Kidney glomerular epithelial cell (primary cell): ENCODE data around the gene ALKBH8.
"Not testable (repeated sequence)": the region's sequence is repeated elsewhere in the genome, so short reads cannot be mapped to it uniquely, and the experiment has no call there.

Source experiments
- DNase-seq: peaks from one replicate; lab custom pipeline; 2025; lab: John Stamatoyannopoulos, UW

The ALKBH8 gene

DNA sequence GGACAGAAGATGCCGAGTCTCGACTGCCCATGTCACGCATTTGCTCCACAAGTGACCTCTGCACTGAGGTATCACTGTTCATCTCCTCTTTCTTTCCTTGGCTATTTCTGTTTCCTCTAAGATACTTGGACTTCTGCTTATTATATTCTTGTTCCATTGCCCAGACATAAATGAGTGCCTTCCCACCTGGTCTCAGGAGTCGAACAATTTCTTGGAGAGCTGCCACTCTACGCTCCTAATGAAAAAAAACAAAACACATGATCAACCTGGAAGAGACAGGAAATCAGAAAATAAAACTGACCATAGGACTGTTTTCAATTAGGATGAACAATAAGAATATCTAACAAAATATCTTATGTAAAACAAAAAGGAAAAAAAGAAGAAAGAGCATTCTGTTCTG is 60.6 kb downstream of the ALKBH8 start:
- no peak for DNase-seq

DNA sequence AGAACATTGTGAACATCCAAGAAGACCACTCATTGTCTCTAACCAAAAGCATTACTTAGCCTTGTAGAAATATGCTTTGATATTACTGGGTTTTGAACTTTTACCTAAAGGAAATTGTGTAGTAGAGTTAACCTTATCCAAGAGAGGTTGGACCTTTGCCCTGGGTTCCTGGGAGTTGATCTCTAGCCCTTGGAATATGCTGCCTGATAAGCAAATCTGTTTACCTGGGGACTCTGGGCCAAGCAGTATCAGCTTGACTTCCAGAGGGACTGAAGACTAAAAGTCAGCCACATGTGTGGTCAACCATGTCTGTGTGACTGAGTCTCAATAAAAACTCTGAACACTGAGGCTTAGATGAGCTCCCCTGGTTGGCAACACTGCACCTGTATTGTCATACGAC is 63.8 kb downstream of the ALKBH8 start:
- DNase-seq = no peak

DNA sequence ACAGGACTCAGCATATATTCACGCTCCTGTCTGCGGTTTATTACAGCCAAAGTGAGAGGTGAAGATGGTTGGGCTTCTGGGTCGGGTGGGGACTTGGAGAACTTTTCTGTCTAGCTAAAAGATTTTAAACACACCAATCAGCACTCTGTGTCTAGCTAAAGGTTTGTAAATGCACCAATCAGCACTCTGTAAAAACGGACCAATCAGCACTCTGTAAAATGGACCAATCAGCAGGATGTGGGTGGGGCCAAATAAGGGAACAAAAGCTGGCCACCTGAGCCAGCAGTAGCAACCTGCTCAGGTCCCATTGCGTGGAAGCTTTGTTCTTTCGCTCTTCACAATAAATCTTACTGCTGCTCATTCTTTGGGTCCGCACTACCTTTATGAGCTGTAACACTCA is 68.2 kb downstream of the ALKBH8 start:
- DNase-seq = not testable (repeated sequence)

DNA sequence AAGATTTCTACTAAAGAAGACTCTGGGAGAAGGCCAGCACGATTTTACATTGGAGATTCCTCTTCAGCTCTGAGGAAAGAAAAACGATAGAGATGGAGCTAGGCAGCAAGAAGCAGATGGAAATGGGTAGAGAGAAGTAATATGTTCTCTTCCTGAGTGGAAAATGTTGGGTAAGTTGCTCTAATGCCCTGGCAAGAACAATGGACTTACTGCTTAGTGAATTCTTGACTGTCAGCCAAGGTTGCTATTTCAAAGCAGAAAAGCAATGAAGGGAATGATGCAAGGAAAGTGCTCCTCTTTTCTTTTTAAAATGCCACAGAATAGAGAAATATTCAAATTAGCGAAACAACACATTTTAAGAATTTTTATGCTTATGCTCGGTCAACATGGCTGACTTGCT is 69.5 kb downstream of the ALKBH8 start:
- DNase-seq = peak; percentile 48

DNA sequence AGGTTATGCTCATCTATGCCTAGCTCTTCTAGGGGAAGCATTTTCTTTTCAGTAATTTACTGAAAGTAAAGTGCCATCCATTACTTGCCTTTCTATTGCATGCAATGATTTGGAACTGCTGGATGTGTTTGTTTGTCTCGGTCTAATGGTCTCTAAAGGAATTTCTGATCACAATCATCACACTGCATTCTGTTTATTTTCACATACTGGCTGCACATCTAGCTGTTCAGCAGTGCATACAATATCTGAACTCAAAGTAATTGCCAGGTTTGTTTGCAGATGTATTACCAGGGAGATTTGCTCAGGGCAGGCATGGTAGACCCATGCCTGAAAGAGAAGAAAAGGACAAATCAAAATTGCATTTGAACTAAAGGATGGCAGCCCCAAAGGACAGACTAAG is 71.5 kb downstream of the ALKBH8 start:
- DNase-seq = peak; percentile 46

DNA sequence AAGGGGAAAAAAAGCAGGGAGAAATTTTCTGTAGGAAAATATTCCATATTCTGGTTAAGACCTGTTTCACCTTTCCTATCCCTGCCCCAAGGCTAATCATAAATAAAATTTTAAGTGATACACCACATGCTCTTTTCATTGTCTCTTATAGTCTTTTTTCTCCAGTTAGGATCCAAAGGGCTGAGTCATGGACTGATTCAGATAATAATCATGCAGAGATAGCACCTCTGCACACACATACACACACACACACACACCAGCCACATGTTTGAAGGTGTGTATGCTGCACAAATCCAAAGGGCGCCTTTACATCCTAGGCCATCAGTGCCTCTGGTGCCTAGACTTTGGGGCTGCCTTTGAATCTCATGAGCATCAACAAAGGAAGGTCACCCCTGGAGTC is 72.4 kb downstream of the ALKBH8 start:
- DNase-seq = peak; percentile 71

DNA sequence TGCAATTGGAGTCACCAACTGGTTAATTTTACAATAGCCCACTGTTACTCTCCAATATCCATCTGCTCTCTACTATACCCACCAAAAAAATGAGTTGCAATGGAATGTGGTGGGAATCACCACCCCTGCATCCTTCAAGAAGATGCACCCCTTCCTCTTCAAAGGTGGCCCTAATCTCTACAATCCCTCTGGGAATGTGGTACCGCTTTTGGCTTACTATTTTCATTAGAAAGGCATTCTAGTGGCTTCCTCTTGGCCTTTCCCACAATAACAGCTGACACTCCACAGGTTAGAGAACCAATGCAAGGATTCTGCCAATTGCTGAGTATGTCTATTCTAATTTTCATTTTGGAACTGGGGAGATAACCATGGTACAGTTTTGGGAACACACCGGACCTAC is 74.7 kb downstream of the ALKBH8 start:
- no peak for DNase-seq

DNA sequence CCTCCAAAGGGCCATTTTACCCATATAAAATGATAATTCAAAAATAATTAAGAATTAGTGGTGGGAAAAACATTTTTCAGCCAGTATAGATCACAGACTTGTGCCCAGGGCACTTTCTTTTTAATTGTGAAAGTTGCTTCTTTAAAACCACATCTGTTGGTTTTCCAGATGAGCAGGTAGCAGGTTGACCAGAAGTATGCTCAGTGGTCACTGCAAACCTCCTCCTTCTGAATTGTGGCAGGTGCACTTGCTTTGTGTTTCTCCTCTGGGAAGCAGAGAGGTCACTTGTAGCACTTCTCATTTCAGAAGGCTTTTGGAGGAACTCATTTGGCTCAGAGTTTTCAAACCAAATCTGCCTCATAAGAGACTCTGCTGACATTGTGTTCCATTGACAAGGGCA is 83.3 kb downstream of the ALKBH8 start:
- no peak for DNase-seq

DNA sequence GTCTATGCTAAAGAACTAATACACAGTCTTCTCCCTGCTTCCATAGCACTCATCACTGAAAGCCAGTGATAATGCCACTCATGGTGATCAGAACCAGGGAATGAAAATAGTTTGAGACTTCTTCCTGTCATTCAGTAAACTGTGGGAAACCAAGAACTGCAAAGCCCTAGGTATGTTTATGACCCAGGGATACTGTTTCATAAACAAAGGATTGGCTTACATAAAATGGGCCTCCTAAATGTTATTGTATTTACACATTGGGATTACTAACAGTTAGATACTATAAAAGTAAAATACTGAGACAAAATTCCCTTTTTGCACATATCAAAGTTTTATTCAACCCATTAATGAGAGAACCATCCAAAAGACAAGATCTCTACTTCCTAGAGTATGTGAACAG is 86.6 kb downstream of the ALKBH8 start:
- DNase-seq = no peak

DNA sequence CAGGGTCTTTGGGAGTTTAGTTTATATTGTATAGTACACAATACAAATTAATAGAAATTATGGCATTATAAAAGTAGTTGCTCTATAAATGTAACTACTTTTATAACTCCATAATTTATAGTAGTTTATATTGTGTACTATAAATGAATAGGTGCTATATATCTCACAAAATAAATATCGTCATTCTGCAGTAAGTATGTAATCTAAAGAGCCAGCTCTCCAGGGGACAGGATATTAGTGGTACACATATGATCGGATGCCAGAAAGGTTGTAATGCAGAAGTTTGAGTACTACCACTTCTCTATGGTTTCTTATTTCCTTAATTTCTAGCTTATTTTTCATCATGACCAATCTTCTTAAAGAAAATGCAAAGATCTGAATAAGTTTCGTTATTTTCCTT is 87.7 kb downstream of the ALKBH8 start:
- no peak for DNase-seq

DNA sequence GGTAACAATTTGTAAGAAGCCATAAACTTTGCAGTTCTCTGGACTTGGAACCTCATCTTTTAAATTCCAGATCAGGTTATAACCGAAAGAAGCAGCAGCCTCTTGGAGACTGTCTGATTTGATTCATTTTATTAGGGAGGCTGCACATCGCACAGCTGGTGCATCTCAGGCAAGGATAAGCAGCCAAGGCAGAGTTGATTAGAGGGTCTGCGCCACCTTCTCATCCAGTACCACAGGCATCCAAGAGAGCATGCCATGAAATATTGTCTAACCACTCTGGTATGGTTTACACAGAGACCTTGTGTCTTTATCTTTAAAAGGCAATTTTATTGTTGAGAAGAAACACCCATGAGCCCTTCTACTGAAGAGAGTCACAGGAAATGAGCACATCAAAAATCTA is 91.7 kb downstream of the ALKBH8 start:
- DNase-seq = no peak

DNA sequence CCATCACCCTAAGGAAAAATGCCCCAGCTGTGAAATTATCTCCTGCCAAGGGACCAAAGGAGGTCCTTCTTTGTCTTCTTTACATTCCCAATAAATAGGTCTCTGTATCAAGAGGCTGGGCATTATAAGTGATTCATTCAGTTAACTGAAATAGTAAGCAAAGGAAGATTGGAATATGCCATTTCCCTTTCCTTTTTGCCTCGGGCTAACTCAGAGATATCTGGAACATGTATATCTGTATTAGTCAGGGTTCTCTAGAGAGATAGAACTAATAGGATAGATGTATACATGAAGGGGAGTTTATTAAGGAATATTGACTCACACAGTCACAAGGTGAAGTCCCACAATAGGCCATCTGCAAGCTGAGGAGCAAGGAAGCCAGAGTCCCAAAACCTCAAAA is 92.6 kb downstream of the ALKBH8 start:
- no peak for DNase-seq

DNA sequence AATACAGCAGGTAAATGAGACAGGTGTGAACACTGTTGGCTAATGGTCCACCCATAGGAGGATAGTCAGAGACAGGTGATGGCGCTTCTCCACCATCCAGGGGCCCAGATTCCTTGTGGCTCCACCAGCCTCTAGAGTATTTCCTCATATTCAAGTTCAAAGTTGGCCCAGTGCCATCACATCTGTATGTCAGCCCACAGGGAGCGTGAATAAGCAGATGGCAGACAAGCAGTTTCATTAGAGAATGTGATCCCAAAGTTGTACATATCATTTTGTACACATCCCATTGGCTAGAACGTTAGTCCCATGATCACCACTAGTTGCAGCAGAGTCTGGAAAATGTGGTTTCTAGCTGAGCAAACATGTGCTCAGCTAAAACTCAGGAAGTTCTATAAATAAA is 96.9 kb downstream of the ALKBH8 start:
- no peak for DNase-seq

DNA sequence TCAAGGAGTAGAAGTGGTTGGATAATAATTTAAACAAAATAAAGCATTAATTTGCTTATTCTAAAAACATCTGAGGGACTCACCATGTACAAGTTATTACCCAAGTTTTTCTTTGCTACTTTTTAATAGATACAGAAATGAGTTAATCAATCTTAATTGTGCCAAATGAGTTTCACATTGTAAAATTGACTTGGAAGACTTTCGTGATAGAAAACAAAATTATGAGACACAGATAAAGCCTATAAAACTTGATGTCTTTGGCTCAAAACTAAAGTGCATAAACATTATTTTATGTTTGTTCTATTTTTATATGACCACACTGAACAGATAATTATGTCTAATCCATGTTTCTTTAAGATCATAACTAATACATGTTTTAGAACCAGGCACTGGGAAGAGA is 97.8 kb downstream of the ALKBH8 start:
- no peak for DNase-seq

DNA sequence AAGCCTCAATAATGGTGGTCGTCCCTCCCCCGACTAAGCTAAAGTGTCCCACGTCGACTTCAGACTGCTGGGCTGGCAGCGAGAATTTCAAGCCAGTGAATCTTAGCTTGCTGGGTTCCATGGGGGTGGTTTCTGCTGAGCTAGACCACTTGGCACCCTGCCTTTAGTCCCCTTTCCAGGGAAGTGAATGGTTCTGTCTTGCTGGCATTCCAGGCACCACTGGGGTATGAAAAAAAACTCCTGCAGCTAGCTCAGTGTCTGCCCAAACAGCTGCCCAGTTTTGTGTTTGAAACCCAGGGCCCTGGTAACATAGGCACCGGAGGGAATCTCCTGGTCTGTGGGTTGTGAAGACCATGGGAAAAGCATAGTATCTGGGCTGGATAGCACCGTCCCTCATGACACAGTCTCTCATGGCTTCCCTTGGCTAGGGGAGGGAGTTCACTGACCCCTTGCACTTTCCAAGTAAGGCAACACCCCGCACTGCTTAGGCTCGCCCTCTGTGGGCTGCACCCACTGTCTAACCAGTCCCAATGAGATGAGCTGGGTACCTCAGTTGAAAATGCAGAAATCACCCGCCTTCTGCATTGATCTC is 99.2 kb downstream of the ALKBH8 start:
- not testable (repeated sequence) for DNase-seq

DNA sequence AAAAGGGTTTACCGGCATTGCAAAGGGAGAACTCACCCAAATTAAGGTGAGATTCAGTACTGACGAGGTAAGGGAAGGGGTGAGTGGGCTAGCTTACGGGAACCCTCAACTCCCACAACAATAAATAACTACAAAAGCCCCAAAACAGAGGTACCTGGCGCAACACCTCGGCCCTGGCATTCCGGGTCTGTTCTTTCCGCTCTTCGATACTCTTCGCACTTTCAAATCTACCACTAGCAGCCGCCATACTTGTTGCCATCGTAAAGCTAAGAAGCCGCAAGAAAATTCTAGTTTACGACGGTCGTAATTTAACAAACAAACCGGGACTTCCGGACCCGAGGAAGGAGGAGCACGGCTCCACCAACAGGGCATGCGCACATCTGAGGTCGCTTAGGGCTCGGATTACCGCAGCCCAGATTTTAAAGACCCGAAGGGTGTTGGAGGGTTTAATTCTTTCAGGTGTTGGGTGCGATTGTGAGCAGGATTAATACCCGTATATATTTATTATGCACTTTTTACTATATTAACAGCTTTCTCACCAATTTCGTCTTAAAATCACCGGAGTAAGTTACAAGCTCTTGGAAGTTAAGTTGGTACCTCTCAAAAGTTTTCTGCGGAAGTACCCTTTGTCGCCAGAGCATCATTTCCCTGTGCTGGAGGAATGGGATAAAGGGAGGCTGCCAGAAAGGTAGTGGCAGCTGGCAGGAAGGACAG is 107.8 kb downstream of the ALKBH8 start, which contains the start of gene CWF19L2:
Gene CWF19L2 (minus strand): TSS at position 268 of the 714 bp plus-strand sequence. CDS start 9 bp downstream, at position 259.
- DNase-seq = peak; percentile 96

DNA sequence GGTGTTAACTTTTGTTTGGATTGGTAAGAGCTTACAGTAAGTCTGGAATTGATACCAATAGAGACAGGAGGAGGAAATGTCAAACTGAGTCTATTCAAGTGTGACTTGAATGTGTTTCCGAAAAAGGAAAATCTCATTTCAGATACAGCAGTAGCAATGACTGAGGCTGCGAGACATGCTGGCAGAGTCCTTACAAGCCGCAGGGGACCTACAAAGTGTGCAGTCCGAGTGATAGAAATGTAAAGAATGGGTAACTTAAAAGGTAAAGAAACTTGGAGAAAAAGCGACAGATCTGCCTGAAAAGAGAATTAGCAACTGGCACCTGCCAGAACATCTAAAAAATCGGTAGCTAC is 108.4 kb downstream of the ALKBH8 start:
- DNase-seq = no peak

DNA sequence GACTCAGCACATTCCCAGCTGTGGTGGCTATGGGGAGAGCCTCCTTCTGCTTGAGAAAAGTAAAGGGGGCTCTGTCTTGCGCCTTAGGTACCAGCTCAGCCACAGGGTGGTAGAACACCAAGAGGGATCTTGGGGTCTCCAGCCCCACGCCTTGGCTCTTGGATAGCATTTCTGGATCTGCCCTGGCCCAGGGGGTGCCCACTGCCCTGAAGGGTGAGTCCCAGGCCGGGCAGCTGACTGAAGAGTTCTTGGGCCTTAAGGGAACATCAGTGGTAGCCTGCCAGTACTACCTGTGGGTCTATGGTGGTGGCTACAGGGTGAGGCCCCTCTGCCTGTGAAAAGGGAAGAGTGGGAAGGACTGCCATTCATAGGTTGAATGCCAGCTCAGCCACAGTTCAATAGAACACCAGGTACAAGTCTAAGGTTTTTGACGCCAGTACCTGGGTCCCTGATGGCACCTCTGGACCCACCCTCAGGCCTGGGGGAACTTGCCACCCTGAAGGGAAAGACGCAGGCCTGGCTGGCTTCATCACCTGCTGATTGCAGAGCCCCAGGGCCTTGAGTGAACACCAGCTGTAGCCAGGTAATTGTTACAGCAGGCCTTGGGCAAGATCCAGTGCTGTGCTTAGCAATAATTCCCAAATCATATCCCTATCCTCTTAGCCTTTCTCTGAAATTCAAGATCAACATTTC is 111.8 kb downstream of the ALKBH8 start:
- DNase-seq = no peak
